ENCODE data around the gene GPC5.
"Not testable (repeated sequence)": the region's sequence is repeated elsewhere in the genome, so short reads cannot be mapped to it uniquely, and the experiment has no call there.

GPC5 gene

DNA sequence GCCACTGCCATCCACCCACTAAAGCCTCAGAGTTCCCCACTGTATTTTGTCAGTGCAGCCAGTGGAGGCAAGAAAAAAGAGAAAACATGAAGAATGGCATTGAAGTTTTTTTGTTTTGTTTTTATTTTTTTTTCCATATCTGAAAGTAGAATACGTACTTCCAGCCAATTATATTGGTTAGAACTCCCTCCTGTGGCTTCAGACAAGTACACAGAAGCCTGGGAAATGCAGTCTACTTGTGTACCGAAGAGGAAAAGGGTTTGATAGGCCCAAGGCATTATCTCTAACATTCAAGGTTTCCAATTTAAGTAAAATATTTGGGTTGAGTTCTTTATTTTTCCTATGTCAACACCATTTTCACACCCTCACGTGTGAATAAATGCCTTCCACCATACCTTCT lies 1131.9 kb downstream of the GPC5 start:
- TF ChIP-seq, protein P1, sequence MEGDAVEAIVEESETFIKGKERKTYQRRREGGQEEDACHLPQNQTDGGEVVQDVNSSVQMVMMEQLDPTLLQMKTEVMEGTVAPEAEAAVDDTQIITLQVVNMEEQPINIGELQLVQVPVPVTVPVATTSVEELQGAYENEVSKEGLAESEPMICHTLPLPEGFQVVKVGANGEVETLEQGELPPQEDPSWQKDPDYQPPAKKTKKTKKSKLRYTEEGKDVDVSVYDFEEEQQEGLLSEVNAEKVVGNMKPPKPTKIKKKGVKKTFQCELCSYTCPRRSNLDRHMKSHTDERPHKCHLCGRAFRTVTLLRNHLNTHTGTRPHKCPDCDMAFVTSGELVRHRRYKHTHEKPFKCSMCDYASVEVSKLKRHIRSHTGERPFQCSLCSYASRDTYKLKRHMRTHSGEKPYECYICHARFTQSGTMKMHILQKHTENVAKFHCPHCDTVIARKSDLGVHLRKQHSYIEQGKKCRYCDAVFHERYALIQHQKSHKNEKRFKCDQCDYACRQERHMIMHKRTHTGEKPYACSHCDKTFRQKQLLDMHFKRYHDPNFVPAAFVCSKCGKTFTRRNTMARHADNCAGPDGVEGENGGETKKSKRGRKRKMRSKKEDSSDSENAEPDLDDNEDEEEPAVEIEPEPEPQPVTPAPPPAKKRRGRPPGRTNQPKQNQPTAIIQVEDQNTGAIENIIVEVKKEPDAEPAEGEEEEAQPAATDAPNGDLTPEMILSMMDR (conservative IDR thresholded peaks at IDR 0.05; ENCODE audit: low read depth, low read length) = peak; percentile 50
- no peak overlapping the region for H3K4me3 ChIP-seq (ENCODE audit: low read depth, low read length)
- peak; percentile 60 for DNase-seq (ENCODE audit: low read depth)

DNA sequence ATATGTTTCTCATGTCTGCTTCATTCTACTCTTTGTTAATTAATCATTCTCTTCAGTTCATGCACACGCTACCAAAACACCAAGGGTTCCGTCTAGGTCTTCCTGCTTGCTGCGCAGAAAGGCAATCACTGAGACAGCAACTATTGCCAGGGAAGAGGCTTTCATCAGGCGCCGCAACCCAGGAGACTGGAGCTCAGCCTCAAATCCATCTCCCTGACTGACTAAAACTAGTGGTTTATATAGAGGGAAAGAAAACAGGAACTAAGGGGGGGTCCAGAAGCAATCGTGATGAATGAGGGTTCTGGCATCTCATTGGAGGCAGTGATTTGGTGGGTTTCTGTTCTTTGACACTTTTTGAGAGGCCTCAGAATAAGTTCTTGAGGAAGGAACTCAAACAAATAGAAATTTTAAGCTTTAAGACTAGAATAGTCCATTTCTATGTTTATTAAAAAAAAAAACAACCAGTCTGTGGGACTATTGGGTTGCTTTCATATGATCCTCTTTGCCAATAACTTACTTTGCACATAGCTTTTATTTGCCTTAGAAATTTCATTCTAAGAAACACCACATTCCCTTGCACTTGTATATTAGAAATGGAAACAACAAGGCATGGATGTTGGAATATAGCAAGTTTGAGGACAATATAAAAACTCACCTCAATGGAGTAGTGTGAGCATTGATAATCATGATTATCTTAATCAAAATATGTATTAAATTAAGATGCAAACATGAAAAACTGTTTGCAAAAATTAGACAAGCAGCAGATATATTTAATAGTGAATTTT lies 1137.0 kb downstream of the GPC5 start:
- DNase-seq (ENCODE audit: low read depth) = no peak
- H3K4me3 ChIP-seq (ENCODE audit: low read depth, low read length) = no peak overlapping the region
- TF ChIP-seq, protein P1 (conservative IDR thresholded peaks at IDR 0.05; ENCODE audit: low read depth, low read length) = no peak

DNA sequence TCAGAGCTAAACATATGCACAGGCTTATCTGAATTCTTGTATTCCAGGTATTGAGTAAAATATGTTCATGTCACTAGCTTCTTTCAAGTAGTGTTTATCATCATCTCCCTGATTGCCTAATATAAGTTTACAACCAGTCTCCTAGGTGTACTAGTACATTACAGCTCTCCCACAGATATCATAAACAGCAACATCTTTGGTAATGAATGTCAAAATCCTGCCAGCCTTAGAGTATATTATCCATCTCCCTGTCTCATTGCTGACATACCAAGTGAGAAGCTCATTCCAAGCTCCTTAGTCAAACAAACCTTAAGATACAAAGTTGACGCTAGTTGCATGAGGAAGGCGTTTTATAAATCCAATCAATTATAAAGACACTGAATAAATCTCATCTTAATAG lies 1139.0 kb downstream of the GPC5 start:
- peak; percentile 68 for DNase-seq (ENCODE audit: low read depth)
- no peak overlapping the region for H3K4me3 ChIP-seq (ENCODE audit: low read depth, low read length)
- TF ChIP-seq, protein P1 (conservative IDR thresholded peaks at IDR 0.05; ENCODE audit: low read depth, low read length) = no peak

DNA sequence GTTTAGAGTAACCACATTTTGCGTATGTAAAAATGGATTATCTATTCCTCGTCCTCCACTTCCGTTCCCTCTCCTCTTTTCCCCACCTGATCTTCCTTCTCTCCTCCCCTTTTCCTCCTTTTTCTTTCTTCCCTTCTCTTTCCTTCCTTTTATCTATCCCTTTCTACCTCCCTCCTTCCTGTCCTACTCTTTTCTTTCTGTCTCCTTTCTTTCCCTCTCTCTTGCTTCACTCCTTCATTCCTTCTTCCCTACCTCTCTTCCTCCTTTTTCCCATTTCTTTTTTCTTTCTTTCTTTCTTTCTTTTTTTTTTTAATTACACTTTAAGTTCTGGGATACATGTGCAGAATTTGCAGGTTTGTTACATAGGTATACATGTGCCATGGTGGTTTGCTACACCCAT lies 1139.7 kb downstream of the GPC5 start:
- TF ChIP-seq, protein P1 (conservative IDR thresholded peaks at IDR 0.05; ENCODE audit: low read depth, low read length) = no peak
- no peak overlapping the region for H3K4me3 ChIP-seq (ENCODE audit: low read depth, low read length)
- DNase-seq (ENCODE audit: low read depth) = no peak

DNA sequence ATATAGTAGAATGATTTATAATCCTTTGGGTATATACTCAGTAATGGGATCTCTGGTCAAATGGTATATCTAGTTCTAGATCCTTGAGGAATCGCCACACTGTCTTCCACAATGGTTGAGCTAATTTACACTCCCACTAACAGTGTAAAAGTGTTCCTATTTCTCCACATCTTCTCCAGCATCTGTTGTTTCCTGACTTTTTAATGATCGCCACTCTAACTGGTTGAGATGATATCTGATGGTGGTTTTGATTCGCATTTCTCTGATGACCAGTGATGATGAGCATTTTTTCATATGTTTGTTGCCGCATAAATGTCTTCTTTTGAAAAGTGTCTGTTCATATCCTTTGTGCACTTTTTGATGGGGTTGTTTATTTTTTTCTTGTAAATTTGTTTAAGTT lies 1140.7 kb downstream of the GPC5 start:
- DNase-seq (ENCODE audit: low read depth); H3K4me3 ChIP-seq (ENCODE audit: low read depth, low read length): not testable (repeated sequence)

DNA sequence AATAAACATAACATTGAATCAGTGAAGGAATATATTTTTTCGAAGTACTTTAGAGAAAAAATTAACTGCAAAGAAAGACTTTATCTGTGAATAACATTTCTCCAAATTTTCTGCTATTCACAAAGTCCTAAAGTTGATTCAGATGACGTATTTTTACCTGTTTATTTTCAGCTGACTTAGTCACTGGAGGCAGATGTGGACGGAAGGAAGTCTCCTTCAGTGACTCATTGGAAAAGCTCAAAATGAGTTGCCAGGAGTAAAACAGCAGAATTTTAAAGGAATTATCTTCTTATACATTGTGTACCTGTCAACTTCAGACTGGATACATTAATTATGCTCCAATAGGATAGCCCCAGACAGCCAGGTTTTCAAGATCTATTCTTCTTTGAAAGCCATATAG lies 1148.8 kb downstream of the GPC5 start:
- TF ChIP-seq, protein P1 (conservative IDR thresholded peaks at IDR 0.05; ENCODE audit: low read depth, low read length) = no peak
- H3K4me3 ChIP-seq (ENCODE audit: low read depth, low read length) = no peak overlapping the region
- peak; percentile 69 for DNase-seq (ENCODE audit: low read depth)

DNA sequence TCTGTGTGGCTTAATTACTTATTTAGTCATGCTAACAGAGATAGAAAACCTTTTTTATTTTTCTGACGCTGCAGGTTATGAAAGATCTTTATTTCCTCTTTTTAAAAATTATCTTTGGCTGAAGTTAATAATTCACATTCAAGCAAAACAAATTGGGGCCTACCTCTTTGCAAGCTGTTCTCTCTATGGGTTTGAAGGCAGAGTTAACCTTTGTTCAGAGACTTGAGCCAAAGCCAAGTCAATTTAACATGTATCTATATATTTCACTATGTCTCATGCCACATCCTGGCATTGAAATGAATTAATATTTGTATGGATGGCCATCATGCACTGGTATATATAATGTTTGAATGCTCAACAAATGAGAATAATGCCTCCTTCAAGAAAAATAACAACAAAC lies 1150.9 kb downstream of the GPC5 start:
- TF ChIP-seq, protein P1 (conservative IDR thresholded peaks at IDR 0.05; ENCODE audit: low read depth, low read length) = no peak
- DNase-seq (ENCODE audit: low read depth) = no peak
- no peak overlapping the region for H3K4me3 ChIP-seq (ENCODE audit: low read depth, low read length)

Measured in choroid plexus epithelial cell (primary cell).